ENCODE measurements around the gene EBI3.
"Not testable (repeated sequence)": the region's sequence is repeated elsewhere in the genome, so short reads cannot be mapped to it uniquely, and the experiment has no call there.

Gene EBI3

DNA sequence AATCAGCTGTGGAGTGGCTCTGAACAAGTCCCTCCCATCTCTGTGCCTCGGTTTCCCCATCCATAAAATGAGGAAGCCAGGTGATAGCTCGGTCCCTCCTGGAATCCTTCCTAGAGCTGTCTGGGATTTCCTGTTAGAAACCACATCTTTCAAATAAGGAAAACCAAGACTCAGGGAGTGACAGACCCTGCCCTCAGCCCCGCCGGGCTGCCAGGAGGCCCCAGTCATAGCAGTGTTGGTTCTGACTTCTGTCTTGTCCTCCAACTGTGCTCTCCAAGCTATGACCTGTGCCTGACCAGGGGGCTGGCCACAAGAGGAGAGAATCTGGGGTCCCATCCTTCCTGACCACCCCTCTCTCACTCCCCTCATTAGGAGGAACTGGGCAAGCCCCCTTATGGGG, 48.7 kb downstream of the EBI3 start:
- no peak for DNase-seq (ENCODE audit: low read depth, low spot score)

DNA sequence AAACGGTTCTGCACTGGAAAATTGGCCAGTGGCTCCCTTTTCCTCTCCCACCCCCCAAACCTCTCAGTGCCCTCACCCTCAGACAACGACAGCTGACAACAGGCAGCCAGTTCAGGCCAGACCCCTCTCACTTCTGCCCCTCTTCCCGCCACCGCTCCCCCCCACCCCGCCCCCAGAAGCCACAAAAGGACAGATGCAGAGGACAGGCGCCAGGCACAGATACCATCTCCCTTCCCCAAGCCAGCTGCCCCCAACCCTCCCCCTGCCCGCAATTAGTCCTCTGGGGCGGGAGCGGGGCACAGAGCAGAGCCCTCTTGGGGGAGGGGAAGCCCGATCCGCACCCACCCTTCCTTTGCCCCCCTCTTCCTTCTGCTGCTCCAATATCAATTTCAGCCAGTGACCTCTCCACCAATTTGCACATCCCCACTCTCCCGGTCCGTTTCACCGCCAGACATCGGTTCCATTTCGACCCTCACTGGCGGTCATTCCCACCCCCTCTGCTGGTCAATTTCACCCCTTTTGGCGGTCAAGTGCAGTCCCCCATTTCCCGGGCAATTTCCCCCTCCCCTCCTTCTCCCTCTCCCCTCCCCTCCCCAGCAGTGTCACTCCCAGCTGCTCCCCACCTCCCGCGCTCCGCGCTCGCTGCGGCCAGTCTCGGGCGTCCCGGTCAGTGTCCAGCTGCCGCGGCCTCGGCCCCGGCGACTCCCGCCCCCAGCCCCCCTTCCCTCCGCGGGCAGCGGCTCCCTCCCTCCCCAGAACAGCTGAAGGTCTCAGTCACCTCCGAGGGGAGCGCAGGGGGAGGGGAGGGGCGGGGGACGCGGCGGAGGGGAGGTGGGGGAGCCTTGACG, 49.3 kb downstream of the EBI3 start, which contains the start of gene SHD:
TSS of gene SHD (plus strand) at position 848 of the 848 bp plus-strand sequence. CDS start 798 bp downstream, outside the sequence.
- no peak for DNase-seq (ENCODE audit: low read depth, low spot score)

DNA sequence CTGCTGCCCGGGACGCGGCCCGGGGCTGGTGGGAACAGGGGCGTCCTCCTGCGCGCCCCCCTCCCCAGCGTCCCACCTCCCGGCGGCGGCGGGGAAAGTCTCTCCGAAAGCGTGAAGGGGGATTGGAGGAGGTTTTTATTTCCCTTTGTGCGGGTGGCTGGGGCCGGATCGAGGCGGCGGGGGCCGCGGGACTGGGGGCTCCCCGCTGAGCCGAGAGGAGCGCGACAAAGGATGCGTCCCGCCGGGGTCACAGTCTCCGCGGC, 49.9 kb downstream of the EBI3 start:
- no peak for DNase-seq (ENCODE audit: low read depth, low spot score)

DNA sequence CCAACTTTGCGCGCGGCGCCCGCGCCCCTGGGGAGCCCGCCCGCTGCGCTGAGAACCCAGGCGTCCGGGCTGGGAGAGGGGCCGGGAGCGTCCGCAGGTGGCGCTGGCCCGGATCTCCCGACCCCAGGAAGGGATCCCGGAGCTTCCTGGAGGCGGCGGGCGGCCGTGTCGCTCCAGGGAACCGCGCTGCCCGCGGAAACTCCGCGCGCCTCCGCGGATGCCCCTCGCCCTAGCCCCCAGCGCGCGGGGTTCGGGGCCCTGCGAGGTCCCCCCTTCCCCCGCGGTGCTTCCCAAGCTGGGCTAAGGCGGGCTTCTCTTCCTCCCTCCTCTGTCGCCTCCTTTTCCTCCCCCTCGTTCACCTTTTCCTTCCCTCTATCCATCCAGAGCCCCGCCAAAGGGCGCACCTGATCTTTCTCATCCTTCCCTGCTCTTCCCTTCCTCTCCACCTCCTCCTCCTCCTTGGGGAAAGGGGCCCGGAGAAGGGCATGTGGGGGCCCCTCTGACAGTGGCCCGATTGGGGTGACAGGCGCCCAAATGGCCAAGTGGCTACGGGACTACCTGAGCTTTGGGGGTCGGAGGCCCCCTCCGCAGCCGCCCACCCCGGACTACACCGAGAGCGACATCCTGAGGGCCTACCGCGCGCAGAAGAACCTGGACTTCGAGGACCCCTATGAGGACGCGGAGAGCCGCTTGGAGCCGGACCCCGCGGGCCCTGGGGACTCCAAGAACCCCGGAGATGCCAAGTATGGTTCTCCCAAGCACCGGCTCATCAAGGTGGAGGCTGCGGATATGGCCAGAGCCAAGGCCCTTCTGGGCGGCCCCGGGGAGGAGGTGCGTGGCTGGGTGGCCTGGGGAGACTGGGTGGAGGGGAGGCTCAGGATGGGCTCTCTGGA, 50.5 kb downstream of the EBI3 start:
- no peak for DNase-seq (ENCODE audit: low read depth, low spot score)

DNA sequence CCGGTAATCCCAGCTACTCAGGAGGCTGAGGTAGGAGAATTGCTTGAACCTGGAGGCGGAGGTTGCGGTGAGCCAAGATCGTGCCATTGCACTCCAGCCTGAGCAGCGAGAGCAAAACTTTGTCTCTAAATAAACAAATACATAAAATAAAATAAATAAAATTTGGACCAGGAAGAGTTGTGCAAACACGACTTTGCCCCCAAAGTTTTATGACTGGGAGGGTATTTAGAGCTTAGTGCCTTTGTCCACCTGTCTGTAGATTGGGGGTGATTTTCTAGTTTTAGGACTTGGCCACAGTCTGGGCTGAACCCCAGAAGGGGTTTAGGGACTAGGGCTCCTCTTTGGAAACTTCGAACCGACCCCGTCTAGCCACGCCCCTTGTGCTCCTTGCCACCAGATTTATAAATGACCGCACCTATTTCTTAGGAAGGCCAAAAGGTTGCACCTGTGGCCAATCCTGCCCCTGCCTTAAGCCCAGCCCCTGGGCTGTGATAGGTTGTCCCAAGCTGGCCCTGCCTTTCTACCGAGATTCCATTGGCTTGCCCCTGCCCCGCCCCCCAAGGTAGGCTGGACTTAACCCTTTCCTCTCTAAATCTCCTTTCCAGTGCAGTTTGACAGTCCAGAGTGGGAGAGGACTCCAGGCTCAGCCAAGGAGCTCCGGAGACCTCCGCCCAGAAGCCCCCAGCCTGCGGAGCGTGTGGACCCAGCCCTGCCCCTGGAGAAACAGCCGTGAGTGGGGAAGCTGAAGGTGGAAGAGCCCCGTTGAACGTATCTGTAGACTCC, 55.0 kb downstream of the EBI3 start:
- DNase-seq (ENCODE audit: low read depth, low spot score), result peak; percentile 91

DNA sequence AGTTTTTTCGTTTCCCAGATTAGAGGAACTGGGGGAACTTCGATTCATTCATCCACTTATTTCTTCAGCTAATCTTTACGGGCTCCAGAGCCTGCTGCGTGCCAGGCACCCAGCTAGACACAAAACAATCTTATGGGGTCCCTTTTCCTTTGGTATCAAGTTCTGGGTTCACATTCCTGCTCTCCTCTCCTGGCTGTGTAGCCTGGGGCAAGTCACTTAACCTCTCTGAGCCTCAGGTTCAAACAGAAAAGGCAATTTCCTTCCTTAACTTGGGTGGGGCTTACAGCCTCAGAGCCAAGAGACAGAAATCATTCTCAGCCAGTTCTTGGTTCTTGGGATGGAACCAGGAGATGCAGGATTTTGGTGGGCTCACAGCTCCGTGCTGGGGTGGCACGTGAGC, 55.7 kb downstream of the EBI3 start:
- no peak for DNase-seq (ENCODE audit: low read depth, low spot score)

DNA sequence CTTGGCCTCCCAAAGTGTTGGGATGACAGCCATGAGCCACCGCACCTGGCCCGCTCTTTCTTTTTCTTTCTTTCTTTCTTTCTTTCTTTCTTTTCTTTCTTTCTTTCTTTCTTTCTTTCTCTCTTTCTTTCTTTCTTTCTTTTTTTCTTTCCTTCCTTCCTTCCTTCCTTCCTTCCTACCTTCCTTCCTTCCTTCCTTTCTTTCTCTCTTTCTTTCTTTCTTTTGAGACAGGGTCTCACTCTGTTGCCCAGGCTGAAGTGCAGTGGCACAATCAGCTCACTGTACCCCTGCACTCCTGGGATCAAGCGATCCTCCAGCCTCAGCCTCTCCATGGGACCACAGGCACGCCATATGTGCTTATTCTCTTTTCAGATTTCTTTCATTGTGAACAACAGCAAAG, 56.8 kb downstream of the EBI3 start:
- not testable (repeated sequence) for DNase-seq (ENCODE audit: low read depth, low spot score)
